Hematopoietic multipotent progenitor cell treated with erythropoietin and hydrocortisone succinate and interleukin-3 and kit ligand, for 8 days (in vitro differentiated cells): ENCODE measurements around the gene MAGEF1.

Experiments used
- DNase-seq: peaks from one replicate; pipeline ENCODE4 v3.0.0-alpha.2; 2015

The MAGEF1 gene

DNA sequence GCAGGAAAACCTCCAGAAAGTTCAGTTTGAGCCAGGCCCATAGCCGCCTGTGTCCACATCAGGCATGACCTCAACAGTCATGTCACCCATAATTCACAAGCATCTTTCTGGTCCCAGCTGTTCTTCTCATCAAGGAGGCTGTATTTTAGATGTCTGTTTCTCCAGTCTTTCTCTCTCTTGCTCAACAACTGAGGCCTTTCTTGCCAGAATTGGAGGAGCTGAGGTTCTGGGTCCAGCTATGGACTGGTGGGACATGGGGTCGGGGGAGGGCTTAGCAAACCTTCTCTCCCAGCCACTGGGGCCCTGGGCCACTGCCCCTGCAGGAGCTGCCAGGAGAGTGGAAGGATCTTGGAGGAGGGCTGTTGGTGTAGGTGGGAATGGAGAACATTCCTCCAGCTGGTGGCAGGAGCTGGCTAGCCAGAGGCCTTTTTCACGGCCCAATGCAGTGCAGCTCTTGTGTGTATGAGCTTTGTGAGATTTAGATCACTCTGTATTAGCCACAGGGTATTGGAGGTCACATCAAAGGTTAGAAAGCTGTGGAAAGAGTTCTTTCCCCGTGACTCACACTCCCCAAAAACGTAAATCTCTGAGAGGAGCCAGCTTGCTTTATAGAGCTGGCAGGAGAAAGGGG lies 23.5 kb downstream of the MAGEF1 start:
- no peak for DNase-seq

DNA sequence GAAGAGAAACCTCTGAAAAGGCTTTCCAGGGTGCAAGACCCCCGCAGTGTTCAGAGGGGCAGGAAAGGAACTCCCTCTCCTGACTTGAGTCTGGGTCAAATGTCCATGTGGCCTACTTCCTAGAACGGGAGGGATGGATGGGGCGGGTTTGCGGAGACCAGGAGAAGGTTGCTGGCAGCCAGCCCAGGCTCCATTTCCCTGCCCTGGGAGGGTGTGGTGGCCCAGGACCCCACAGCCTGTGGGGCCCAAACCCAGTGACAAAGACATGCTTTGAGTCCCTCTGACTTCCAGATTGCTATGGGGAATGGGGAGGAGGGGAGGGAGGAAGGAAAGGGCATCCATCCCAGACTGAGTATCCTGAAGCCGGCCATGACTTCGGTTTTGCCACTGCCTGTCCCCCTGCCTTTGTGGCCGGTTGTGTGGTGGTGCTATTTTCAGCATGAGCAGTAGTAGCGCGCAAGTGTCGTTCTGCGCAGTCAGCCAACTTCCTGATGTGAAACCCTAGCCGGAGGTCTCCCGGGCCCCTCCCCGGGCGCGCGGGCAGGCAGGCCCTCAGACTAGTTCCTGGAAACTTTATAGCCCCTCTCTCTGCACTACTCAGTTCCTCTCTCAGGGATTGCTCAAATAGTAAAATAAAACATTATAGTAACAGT lies 24.4 kb downstream of the MAGEF1 start:
- DNase-seq, result no peak

GRCh38 chr3:184685646-184686045 lies 26.2 kb downstream of the MAGEF1 start:
- DNase-seq, result no peak

GRCh38 chr3:184685055-184685454 lies 26.8 kb downstream of the MAGEF1 start:
- no peak for DNase-seq

- DNase-seq, result no peak
These were observed 27.8 kb downstream of the MAGEF1 start for GRCh38 chr3:184683900-184684560.

DNA sequence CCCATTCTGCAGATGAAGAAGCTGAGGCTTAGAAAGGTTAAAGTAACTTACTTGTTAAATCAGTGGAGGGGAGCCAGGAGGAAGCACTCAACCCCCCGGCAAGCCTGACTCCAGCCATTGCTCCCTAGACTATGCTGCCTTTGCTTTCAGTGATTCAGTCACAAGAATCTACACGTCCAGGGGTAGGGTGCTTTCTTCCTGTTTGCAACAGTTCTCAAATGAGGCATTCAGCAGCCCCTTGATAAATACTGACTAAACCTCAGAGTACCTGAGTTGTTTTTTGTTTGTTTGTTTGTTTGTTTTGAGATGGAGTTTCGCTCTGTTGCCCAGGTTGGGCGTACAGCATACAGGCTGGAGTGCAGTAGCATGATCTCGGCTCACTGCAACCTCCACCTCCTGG lies 28.6 kb downstream of the MAGEF1 start:
- DNase-seq, result no peak

DNA sequence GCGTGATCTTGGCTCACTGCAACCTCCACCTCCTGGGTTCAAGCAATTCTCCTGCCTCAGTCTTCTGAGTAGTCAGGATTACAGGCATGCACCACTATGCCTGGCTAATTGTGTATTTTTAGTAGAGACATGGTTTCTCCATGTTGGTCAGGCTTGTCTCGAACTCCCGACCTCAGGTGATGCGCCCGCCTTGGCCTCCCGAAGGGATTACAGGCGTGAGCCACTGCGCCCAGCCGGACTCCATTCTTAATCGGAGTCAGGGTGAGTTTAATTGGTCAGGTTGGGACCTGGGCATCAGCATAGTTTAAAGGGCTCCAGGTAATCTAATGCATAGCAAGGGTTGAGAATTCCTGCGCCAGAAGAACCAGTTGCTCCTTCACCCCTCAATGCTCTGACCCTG lies 29.2 kb downstream of the MAGEF1 start:
- DNase-seq, result no peak

DNA sequence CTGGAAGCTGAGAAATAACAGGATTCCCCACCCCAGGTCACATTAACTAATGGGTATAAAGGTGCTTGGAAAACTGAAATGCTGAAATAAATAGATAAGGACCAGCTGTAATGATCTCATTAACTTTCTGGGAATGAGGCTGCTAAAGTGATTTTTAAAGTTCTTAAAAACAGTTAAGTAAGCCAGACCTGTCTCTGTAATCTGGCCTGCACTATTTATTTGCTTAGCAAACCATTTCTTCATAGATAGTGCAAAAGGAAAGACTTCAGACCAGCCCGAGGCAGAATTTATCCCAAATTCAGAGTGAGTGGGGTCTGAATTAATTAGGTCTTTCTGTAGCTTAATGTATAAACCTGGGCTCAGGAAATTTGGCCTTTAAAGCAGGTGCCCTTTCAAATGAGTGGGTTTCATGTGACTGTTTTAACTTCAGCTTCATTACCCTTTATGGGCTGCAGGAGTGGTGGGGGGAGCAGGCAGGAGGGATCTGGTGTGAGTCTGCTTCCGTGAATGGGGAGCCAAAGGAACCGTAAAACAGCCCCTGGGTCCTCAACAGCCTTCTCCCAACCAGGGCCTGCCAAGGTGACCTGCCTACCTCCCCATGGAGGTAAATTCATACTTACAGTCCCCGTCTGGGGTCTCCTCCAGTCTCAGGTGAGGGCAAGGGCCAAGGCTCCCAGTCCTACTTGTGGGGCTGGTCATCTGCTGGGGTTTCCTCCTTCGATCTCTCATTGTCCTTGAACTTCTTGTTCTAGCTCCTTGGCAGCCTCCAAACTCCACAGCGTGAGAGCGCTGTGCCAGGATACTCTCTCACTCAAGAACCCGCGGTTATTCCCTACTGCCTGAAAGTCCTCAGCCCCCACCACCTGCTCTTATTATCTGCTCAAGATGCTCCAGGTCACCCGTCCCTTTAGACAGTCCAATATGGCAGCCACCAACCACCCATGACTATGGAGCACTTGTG lies 31.2 kb downstream of the MAGEF1 start:
- DNase-seq, result no peak

- no peak for DNase-seq
These were observed 32.6 kb downstream of the MAGEF1 start for GRCh38 chr3:184679056-184679816.

DNA sequence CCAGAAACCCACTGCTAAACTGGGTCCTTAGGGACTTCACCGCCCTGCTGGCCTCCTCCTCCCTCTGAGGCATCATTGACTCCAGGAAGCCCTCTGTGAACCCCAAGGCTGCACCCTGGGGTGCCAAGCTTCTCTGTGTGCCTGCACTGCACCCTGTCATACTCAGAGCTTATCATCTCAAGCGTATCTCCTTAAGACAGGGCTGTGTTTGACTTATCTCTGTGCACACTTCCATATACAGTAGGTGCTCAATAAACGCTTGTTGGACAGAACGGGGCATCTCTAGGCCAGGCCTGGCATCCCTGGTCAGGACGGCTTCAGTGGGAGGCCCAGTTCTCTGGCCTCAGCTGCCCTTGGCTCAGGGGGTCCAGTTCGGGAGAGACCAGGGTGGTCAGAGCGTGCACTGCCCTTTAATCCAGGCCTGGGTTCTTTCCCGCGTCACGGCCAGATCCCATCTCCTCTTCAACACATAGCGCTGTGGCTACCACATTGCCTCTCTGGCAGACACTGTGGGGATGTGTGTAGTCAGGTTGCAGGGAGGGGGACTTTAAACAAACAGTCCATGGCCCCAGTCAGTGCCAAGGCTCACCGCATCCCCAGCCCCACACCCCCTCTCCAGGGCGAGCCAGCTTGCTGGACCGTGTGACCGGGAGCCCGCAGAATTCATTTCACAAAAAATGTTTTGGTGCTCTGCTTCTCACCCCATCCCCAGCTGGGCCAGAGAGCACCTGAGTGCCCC lies 33.4 kb downstream of the MAGEF1 start:
- DNase-seq, result no peak

DNA sequence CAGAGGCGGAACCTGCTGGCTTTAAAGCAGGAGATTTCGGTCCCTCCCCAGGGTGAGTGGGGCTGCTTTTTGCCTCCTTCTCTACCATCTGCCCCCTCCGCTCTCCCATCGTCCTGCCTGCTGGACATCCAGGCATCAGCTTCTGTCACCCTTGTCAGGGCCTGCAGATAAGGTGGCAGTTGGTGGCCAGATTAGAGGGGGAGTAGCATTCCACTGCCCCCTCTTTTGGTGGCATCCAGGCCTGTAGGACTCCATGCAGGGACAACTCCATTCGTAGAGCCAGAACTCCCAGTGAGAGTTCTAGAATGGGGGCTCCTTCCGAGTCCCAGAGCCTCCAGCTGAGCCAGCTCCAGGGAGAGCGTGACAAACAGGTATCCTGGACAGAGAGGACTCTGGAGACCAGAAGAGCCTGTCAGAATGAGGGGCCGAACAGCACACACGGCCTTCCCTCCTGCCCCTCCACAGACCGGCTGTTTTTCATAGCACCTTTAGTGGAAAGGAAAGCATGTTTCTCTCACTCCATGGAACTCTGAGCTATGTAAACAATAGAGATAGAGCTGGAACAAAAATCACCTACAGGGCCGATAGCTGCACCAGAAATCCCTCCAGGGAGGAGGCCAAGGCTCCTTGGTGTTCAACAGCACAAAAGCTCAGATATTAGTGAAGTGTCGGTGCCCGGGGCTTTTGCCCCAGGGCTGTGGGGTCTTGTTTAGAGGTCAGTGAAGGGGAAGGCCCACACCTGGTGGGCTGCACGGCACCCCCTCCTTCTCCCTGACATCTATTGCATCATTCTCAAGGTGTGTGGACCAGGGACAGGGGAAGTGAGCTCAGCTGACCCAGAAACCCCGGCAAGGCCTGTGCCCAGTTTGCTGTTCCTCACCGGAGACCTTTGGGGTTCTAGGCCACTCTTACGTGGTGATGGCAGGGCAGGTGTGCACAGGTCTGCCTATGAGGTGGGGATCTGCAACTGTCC lies 34.2 kb downstream of the MAGEF1 start:
- no peak for DNase-seq

DNA sequence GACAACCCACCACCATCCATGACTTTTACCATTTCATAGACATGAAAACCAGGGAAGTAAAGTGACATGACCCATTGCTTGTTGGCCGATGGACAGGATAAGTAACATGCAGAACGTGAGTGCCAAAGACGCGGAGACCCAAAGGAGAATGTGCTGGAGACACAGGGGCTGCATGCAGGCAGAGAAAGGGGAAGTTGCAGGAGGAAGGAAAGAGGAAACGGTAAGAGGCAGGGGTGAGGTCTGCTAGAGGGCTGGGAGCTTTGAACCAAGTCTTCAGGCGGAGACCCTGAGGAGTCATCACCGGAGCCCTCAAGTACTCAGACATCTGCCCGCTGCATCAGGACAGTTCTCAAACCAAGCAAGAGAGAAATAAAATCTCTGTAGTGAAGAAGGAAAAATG lies 34.9 kb downstream of the MAGEF1 start:
- DNase-seq, result no peak

GRCh38 chr3:184674626-184675025 lies 37.2 kb downstream of the MAGEF1 start:
- no peak for DNase-seq

DNA sequence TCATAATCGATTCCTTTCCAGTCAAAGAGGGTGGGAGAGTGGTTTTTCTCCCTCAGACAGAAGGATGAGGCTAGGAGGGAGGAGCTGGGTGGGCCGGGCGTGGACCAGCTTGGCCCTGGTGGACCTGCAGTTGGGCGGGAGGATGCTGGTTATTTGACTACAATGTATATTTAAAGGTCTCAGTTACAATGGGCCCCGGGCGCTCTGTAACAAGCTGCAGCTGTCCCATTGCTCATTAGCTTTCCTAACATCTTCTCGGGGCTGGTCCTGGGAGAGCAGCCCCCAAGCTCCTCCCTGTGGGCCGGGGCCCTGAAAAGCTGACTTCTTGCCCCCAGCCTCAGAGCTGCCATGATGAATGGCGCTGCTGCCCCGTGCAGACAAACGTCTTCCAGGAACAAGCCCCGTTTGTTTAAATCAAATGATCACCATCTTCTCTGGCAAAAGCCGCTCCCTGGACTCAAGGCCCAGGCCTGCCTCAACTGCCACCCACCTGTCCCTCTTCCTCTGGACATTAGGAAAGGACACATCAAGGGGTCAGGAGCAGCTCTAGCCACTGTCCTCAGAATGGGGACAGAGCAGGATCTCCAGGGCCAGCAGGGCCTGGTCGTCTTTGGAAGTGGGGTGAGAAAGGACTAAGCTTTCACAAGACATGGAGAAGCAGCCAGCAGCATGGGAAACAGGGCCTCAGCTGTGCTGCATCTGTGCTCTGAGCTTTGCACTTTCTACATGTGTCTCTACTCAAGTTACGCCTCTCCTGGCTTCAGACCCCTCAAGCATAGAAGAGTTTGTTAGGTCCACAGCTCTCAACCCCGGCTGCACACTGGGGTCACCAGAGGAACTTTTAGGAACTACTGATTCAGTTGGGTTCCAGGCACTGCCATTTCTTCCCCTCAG lies 38.6 kb downstream of the MAGEF1 start:
- DNase-seq, result no peak

DNA sequence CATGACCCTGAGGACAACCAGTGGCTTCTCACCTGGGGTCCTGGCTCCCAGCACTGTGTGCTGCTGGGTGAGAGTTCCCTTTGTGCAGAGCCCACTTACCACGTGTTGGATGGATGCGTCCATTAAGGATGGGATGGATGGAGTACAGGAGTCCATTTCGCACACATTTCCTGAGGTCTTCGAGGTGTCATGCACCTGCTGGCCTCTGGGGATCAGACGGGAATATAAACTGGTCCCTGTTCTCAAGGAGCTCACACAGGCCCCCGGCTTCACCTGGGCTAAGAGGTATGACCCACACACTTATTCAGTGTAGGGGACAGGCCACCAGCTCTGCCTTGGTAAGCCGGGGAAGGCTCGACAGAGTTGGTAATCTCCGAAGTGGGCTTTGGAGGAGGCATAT lies 39.5 kb downstream of the MAGEF1 start:
- DNase-seq, result no peak

DNA sequence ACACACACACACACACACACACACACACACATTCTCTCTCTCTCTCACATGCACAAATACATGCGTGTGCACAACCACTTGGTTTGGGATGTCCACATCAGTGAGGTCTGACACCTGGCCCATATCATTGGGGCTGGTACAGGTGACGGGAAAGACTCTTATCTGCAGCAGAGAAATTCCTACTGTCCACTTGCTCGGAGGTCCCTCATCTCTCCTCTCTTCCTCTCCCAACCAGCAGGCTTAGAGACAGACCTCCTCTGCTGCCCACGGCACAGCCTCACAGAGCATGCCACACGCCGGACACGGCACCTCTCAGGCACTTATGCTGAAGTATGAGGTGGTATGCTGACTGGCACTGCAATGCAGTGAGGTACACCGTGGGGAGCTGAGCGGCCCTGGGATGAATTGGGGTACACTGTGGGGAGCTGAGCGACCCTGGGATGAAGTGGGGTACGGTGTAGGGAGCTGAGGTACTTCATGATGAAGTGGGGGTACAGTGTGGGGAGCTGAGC lies 41.7 kb downstream of the MAGEF1 start:
- DNase-seq, result no peak

DNA sequence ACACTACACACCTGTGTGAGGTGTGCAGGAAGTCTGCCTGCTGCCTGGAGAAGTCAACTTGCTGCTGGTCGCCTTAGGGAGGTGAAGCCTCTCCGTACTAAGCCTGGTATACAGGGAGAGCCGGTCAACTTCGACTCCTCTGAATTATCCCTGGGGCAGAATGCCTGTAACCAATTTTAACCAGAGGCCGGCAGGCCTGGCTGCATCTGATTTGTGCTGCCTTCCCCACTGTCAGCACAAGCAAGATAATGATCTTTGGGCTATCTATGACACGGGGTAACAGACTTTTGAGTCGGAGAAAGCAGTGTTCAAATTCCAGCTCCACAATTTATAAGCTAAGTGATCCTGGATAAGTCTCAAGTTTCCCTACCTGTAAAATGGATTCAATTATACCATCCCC lies 42.3 kb downstream of the MAGEF1 start:
- no peak for DNase-seq

DNA sequence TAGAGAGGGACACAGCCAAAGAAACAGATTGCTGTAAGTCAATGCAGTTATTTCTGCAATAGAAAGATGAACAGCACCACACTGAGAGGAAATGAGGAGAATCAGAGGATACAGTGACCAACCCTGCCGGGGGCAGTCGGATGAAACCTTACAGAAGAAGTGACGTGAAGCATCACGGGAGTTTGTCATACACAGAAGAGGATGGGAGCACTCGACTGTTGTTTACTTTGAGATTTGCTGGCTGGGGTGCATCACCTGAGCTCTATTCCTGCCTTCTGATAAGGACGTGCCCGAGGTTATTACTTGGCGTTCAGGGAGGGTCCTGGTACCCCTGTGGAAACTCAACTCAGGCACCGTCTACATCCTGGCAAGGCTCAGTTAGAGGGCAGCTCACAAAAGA lies 45.4 kb downstream of the MAGEF1 start:
- no peak for DNase-seq

- DNase-seq, result no peak
These were observed 46.8 kb downstream of the MAGEF1 start for GRCh38 chr3:184665101-184665500.
